HG03103 (cell line): Measurements from ENCODE around the gene SGCD.

Experiments used
- ATAC-seq: cut with Tn5 transposase; IDR thresholded peaks from one replicate; pipeline ENCODE4 v1.9.1; 2021; ENCODE audit warnings: low read depth; ENCODE audit not compliant: unreplicated experiment

Gene SGCD

DNA sequence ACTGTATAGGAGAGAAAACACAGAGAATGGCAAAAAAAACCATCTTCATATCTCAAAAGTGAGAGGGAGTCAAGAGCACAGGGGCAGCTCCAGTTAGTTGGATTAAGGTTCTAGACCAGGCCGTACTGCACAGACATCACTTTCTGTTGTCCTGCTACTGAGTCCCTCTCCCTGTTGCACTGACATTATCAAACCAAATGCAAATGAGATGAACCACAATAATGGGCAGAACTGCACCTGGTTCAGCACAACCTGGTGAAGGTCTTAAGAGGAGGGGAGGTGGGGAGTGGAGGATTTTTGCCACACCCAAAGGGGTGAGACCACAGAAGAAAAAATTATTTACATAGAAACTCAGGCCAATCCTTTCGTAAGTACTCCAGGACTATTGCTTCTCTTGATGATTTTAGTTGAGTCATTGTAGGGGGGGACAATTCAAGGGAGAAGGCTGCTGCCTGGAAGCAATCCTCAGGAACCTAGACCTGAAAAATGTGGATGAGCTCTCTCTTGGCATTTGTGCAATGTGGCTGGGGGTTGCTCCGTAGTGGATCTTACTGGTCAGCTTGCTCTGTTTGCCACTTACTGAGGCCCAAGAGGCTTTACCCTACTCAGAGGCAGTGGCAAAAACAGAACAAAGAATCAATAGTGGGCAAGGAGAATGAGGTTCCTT is 428.6 kb downstream of the SGCD start:
- no peak for ATAC-seq

DNA sequence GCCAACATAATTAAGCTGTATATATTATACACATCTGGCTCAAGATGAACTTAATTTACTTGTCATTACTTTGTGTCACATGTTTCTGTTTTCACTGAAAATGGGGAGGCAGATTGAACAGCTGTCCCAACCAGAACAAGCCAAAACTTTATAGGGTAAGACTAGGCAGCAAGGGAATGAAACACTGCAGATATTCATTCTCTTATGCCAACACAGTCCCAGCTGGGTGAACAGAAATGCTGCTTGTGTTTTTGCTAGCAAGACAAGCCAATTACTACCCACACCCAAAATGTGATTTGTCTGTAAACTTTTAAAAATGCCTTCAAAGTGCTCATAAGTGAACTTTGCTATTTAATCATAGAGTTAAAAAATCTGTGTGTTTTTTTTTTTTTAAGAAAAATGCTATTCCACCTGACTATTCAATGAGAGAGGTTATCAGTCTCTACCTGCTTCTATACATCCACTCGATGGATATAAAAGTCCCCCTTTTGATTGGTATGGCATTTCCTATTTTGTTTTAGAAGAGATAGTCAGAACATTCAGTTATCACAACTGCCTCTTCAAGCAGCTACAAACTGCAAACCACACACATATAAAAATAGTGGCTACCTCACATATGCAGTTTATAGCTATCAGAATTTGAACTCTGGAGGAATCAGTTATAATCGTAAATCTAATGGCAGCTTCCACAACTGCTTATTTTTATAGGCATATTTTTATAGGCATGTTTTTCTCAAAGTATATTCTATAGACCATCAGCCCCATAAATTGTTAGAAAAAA is 431.2 kb downstream of the SGCD start:
- no peak for ATAC-seq

DNA sequence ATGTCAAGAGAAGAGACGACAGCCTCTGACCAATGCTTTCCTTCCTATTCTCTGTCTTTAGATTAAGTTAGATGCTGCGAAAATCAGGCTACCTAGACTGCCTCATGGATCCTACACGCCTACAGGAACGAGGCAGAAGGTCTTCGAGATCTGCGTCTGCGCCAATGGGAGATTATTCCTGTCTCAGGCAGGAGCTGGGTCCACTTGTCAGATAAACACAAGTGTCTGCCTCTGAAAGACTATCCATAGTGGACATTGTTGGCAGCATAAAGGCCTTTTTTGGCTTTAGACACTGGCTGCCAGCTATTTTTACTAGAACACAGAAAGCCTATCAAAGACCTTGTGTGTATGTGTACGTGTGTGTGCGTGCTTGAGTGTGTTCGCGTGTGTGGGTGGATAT is 432.2 kb downstream of the SGCD start:
- no peak for ATAC-seq

DNA sequence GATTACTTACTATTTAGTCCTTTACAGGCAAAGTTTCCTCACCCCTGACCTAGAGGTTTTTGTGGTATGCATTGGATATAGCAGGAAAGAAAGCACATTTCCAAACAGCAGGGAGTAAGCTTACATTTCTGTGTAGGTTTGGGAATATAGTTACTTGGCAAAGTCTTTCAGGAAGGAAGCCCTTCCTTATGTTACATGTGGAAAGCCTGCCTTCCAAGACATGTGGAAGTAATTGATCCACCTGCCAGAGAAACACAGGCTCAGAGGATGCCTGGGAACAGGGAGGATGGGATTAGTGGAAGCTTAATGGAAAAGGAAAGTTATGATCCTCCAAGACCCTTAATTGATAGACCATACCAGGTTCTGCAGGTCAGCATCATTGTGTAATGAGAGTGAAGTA is 435.8 kb downstream of the SGCD start:
- ATAC-seq: no peak

DNA sequence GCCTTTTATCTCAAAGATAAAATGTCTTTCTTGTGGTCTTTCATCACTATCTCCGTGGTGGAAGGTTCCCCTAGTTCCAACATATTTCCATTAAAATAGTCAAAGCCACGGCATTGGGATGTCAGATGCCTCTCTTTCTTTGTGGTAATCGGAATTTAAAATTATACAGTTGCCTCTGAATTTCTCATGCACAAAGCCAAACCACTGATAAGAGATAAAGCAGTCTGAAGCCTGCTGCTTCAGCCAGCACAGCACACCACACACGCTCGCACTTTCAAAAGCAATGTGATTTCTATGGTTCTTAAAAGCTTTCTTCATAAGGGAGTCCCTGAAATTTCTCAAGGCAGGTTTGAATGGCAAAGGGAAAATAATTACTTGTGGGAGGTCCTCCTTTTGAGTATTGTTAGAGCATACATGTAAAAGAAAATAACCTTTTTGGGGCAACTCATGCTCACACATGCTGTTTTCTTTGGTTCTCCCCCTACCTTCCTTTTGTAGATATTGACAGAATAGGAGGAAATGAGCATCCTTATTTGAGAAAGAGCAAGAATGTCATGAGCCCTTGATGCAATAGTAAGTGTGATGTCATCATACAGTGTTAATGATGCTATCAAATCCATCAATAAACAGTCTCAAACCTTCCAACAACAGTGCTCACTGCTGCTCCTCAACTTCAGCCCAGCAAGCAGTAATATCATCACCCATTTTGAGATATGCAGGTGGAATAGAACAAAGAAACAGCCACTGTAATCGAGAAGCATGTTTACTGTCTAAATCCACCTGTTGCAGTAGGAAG is 437.4 kb downstream of the SGCD start:
- no peak for ATAC-seq

DNA sequence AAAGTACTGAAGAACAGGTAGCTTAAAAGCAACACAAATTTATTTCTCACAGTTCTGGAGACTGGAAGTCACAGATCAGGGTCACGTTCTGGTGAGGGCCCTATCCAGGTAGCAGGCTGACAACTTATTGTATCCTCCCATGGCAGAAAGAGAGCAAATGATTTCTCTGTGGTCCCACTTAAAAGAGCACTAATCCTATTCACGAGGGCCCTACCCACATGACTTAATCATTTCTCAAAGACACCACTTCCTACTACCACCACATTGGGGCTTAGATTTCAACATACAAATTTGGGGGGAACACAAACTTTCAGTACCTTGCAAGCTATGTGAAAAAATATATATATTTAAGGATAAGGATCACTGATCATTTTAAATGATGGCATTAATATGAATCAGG is 447.3 kb downstream of the SGCD start:
- ATAC-seq: no peak

DNA sequence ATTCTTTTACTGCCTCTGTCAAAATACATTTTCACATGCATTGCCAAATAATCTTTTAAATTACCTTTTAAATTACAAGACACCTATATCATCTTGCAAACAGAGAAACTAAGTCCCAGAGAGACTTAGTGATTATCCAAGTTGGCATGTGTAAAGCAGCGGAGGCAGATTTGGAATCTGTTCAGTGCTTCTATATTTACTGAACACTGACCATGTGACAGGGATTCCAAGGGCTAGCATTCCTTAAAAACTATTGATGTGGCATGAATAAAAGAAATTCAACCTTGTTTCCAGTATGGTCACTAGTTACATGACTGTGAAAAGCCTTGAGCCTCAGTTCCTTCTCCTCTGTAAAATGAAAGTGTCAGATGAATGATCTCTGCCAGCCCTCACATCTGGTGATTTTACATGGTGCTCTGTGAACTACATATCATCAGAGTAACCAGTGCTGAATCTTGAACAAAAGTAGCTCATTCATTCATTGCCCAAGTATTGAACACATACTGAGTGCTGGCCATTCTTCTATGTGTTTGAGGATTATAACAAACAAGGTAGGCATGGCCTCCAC is 451.3 kb downstream of the SGCD start:
- ATAC-seq: no peak

DNA sequence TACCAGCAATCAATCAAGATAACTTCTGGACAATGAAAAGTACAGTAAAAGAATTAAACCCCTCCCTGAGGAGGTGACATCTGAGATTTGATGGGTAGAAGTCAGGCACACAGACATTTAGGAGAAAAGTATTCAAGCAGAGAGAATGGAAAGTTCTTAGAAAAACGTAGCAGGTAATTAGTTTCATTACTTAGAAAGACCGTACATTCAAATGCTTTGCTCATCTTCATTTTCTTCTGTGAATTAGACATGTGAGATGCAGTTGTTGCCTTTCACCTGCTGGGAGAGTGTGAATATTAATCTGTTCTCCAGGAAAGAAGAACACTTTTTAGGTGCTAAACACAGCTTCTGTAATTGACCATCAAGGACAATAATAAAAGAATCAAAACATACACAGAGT is 451.8 kb downstream of the SGCD start:
- no peak for ATAC-seq

DNA sequence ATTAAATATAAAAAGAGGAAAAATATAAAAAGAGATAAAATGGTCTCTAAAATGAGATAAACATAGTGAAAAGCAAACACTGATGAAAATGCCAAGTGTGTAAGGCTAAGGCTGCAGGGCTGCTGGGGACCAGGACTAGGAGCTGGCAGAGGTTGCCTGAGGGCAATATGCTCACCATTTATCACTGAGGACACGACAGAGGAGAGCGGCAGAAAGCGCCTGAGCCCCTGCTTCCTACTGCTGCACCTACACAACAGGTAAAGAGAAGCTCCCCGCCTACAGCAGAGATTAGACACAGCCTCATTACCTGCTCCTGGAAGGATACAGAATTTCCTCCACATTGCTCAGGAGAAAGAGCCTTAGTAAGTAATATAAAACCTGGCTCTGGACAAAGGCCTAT is 452.5 kb downstream of the SGCD start:
- ATAC-seq: no peak

DNA sequence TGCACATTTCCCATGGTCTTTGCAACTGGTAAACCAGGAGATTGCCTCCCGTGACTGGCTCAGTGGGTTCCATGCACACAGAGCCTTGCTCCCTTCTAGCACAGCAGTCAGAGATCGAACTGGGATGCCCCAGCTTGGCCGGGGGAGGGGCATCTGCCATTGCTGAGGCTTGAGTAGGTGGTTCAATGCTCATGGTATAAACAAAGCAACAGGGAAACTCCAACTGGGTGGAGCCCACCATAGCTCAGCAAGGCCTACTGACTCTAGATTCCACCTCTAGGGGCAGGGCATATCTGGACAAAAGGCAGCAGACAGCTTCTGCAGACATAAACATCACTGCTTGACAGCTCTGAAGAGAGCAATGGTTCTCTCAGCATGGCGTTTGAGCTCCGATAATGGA is 456.1 kb downstream of the SGCD start:
- no peak for ATAC-seq

DNA sequence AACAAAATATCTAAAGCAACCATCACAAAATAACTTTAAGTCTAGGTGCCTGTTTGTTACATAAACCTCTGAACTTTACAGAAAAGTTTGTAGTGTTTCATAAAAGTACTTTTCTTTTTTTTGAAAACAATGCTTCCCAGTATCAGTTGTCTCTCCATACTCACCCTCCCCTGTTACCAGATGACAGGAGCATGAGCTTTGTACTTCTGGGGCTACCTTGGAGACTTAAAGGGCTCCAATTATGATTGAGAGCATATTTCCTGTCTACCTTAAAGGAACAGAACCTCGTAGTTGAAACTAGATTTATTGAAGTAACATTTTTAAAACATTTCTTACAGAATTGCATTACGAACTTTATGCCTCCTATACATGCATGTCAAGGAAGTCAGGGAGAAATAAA is 467.7 kb downstream of the SGCD start:
- no peak for ATAC-seq

DNA sequence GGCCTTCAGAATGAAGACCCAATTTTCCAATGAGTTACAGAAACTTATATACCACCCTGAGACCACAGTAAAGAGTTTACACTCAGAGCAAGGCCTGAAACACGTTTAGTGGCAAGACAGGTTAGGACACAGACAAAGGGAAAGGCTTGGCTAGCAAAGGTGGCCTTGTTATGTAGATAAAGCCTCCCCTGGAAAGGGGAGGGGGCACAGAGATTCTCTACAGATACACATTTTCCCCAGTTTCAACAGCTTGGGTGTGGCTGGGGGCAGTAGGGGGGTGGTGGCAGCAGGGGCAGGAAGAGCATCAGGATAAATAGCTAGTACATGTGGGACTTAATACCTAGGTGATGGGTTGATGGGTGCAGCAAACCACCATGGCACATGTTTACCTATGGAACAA is 471.2 kb downstream of the SGCD start:
- no peak for ATAC-seq

DNA sequence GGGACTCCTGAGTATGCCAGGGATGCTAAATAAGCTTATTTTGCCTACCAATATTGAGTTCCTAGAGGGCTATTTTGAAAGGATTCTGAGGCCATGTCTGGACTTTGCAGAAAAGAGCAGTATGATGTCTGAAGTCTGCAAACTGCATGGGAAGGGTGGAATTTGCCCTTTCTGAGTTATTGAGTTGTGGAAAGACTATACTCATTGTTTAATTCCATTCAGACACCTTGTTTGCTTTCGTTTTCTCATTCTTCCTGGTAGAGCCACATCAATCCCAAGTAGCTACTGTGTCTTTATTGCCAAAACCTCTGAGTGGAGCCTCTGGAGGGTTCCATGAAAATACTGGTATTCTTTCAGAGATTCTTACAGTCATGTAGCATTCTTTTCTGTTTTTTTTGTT is 472.2 kb downstream of the SGCD start:
- ATAC-seq: no peak

DNA sequence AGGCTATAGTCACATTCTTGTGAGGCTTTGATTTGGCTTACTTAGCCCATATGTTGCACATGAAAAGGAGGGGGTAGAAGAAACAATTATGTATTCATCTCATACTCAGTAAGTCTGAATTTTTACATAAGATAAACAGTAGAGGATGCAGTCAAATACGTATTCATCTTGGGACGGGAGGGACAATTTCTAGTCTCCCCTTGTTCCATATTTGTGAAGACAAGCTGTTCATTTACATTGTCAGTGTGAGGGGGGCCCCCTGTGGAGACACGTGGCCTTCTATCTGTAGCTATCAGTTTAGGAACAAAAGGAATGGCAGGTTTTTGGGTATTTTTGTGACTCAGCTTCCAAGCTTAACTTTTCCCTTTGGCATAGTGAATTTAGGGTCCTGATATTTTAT is 474.0 kb downstream of the SGCD start:
- ATAC-seq: no peak

DNA sequence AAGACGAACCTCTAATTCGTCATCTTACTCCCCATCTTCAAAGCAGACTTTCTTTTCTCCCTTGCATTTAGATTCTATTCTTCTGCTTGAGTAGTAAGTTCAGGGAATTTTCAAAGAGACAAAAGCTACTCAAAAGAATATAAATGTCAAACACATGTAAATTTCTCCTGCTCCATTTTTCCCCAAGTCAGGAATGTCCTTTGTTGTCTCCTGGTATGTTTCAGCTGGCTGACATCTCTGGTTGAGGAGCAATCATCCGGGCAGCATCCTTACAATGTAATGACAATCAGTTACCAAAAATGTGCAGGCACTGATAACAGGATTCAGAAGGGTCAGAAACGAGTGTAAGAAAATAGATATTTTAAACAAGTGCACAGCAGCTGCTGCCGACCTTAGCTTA is 475.5 kb downstream of the SGCD start:
- ATAC-seq: no peak

DNA sequence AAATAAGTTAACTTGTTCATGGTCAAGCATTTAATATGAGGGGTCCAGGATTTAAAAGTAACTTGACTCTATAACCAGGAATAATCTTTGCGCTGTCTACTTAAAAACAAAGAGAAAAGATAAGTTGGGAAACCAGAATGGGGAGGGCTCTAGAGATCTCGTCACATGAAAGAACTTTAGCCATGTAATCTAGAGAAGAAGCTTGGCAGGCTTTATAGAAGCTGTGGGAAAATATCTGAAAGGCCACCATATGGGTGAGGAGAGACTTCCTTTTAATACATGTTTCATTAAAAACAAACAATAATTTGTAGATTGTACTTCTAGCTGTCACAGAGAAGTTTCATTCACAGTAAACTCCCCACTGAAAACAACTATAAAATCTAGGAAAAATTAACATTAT is 476.4 kb downstream of the SGCD start:
- ATAC-seq: no peak

DNA sequence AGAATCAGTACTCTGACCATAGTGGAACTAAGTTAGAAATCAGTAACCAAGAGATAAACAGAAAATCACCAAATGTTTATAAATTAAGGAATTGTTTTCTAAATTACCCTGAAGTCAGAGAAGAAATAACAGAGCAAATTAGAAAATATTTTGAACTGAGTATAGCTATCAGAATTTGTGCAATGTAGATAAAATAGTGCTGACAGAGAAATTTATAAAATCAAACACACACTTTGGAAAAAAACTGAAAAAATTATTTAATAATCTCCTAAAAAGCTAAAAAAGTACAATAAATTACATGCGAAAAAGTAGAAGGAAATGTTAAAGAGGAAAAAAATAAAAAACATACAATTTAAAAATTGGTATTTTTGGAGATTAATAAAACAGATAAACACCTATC is 486.0 kb downstream of the SGCD start:
- ATAC-seq: no peak

DNA sequence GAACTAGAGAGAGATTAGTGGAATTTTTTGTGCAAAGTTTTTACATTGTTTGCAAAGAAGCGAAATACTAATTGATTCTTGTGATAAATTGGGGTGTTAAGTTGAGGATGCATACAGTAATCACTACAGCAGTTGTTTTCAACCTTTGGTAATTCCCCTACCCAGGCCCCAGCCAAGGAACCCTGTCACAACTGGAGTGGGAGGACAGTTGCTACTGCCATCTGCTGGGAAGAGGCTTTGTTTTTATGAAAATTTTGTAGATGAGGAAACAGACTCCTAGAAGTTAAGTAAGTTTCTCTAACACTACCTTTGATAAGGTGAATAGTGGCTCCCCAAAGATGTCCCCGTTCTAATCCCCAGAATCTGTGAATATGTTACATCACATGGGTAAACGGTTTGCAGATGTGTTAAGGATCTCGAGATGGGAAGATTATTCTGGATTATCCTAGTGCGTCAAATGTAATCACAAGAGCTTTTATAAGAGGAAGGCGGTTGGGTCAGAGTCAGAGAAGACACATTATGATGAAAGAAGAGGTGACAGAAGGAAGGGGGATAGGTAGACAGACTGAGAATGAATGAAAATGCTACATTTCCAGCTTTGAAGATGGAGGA is 489.1 kb downstream of the SGCD start:
- ATAC-seq: no peak
